ENCODE data around the gene RSPH1. TPM values are rescaled to one million over a fixed set of nuclear protein-coding genes. Genes with fewer than 3 reads are reported as not detected.

The RSPH1 gene
- total RNA-seq, 2 donors from 2014 or later, result 0.25 TPM; not detected in 1

DNA sequence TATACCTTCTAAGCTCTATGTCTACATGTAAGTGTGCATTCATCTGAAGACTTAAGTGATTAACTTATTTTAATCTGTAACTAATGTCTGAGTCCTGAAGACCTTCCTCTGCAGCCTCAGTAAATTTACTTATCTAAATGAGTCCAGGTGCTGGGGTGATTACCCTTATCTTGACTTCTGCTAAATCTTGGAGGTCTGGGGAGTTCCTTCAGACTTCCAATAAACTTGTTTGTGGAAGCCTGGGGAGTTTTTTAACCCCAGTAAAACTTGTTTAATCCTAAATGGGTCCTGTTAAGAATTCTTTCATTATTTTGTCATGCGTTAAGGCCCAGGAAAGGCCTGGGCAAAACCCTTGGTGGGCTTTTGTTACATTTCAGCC is 37.0 kb downstream of the RSPH1 start:
- no peak for ATAC-seq
- H3K4me1 Mint-ChIP-seq (ENCODE audit: low read depth in 2 of 2), result peaks cover 9 to 11% of the 10 kb centered on the region in 2 donors
- H3K9me3 Mint-ChIP-seq, result no peaks in the 10 kb centered on the region
- H3K27ac Mint-ChIP-seq, result no peak overlapping the region
- H3K4me3 Mint-ChIP-seq, result no peak overlapping the region
- H3K27me3 Mint-ChIP-seq, result peaks cover 6 to 16% of the 10 kb centered on the region in 2 donors
- no peak for DNase-seq (ENCODE audit: low spot score)
- H3K36me3 Mint-ChIP-seq, result no peaks in the 10 kb centered on the region

DNA sequence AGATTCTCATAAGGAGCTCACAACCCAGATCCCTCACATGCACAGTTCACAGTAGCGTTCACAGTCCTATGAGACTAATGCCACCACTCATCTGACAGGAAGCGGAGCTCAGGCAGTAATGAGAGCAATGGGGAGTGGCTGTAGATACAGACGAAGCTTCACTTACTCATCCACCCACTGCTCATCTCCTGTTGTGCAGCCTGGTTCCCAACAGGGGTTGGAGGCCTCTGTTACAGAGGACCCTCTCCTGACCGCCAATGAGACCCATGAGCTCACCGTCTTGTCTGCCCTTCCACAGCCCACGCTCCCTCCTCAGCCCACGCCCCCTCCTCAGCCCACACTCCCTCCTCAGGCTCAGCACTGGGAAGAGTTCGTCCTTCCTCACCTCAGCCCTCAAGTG is 39.6 kb downstream of the RSPH1 start:
- H3K4me1 Mint-ChIP-seq (ENCODE audit: low read depth in 2 of 2), result peaks cover 0 to 2% of the 10 kb centered on the region in 2 donors
- H3K27me3 Mint-ChIP-seq, result peaks cover 5 to 18% of the 10 kb centered on the region in 2 donors
- DNase-seq (ENCODE audit: low spot score) (peak; percentile 44), ATAC-seq (peak; percentile 55 to 58)
- H3K4me3 Mint-ChIP-seq, result no peak overlapping the region
- H3K36me3 Mint-ChIP-seq, result no peaks in the 10 kb centered on the region
- no peak overlapping the region for H3K27ac Mint-ChIP-seq
- H3K9me3 Mint-ChIP-seq, result no peaks in the 10 kb centered on the region

DNA sequence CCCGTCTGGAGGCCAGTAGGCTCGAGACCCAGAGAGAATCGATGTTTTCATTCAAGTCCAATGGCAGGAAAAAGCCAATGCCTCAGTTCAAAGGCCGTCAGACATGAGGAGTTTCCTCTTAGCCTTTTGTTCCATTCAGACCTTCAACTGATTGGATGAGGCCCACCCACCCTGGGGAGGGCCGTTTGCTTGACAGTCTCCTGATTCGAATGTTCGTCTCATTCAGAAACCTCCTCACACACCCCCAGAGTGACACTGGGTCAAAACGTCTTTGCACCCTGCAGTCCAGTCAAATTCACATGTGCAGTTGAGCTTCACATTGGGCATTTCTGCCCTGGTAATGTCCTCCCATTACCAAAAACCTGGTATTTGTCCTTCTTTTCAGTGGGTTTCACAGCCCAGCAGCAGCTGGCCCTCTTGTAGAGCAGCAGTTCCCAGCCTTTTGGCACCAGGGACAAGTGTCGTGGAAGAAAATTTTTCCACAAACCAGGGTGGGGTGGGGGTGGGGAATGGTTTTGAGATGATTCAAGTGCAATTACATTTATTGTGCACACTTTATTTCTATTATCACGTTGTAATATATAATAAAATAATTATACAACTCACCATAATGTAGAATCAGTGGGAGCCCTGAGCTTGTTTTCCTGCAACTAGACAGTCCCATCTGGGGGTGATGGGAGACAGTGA is 40.1 kb downstream of the RSPH1 start:
- Mint-ChIP-seq H3K27me3 (peaks cover 0 to 14% of the 10 kb centered on the region in 2 donors), H3K4me3 (no peak overlapping the region), H3K4me1 (ENCODE audit: low read depth in 2 of 2) (peaks cover 0 to 2% of the 10 kb centered on the region in 2 donors), H3K36me3 (no peaks in the 10 kb centered on the region), H3K27ac (no peak overlapping the region), H3K9me3 (no peaks in the 10 kb centered on the region)
- ATAC-seq (no peak), DNase-seq (ENCODE audit: low spot score) (peak; percentile 16)

DNA sequence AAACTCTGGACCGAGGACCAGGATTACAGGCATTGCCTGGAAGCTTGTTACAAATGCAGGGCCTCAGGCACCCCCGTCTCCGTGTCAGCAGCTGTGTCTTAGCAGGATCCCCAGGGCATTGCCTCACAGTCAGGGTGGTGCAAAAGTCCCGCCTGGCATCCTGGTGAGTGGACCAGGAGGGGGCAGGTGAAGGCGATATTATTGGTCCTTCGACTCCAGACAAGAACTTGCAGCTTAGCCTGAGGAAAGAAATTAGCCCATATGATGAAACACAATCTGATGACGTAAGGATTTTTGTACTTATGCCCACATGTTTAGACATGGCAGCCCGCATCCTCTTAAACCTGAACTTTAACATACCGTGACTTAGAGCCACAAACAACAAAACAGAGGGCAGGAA is 40.8 kb downstream of the RSPH1 start:
- DNase-seq (ENCODE audit: low spot score) (peak; percentile 35), ATAC-seq (no peak)
- Mint-ChIP-seq H3K4me1 (ENCODE audit: low read depth in 2 of 2) (peaks cover under 1 to 3% of the 10 kb centered on the region in 2 donors), H3K4me3 (no peak overlapping the region), H3K9me3 (no peaks in the 10 kb centered on the region), H3K36me3 (no peaks in the 10 kb centered on the region), H3K27ac (no peak overlapping the region), H3K27me3 (peaks cover 0 to 17% of the 10 kb centered on the region in 2 donors)

DNA sequence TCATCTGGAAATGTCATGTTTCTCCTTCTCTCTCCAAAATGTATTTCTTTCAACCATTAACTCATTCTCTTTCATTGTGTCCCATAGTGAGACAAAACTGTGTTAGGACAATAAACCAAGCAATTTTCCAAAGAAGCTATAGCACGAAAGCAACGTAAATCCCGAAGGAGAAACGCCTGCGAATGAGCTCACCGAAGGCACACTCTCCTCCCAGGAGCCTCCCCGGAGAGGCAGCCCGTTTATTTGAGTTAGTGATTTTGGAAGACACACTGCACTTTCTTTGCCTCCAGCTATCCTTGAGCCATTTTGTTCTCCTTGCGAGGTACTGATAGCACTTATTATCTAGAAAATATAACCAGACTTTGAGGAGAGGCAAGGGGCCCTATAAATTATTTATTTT is 41.2 kb downstream of the RSPH1 start:
- no peaks in the 10 kb centered on the region for H3K9me3 Mint-ChIP-seq
- no peak overlapping the region for H3K27ac Mint-ChIP-seq
- peaks cover 0 to 17% of the 10 kb centered on the region in 2 donors for H3K27me3 Mint-ChIP-seq
- H3K36me3 Mint-ChIP-seq, result no peaks in the 10 kb centered on the region
- H3K4me3 Mint-ChIP-seq, result no peak overlapping the region
- ATAC-seq, result no peak
- DNase-seq (ENCODE audit: low spot score), result peak; percentile 29
- H3K4me1 Mint-ChIP-seq (ENCODE audit: low read depth in 2 of 2), result peaks cover 4 to 6% of the 10 kb centered on the region in 2 donors

DNA sequence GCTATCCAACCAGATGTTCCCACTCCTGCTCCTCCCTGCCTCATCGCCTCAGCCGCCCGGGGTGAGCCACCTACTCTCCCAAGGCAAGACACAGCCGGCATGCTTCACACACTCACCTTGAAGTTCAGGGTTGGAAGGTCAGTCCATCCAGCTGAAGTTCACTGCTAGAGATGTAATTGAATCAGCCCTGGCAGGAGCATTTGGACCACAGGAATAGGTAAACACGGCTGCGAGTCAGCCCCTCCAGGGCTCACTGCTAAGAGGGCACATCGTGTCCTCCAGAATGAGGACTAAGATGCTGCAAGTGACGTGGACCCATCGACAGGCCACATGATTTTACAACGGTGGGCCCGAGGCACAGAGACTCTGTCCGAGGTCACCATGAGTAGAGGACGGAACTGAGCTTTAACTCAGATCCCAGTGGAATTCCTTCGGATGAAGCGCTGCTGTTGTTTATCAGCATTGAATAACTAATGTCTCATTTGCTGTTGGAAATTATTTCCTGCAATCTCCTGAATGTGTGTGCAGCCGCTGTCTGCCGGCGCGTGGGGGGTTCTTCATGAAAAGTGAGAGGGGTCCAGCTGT is 41.9 kb downstream of the RSPH1 start:
- H3K27ac Mint-ChIP-seq, result no peak overlapping the region
- H3K9me3 Mint-ChIP-seq, result no peaks in the 10 kb centered on the region
- peaks cover 0 to 18% of the 10 kb centered on the region in 2 donors for H3K27me3 Mint-ChIP-seq
- H3K4me3 Mint-ChIP-seq, result no peak overlapping the region
- no peaks in the 10 kb centered on the region for H3K36me3 Mint-ChIP-seq
- DNase-seq (ENCODE audit: low spot score), result no peak
- peaks cover 7% of the 10 kb centered on the region in 2 donors for H3K4me1 Mint-ChIP-seq (ENCODE audit: low read depth in 2 of 2)
- ATAC-seq, result no peak

DNA sequence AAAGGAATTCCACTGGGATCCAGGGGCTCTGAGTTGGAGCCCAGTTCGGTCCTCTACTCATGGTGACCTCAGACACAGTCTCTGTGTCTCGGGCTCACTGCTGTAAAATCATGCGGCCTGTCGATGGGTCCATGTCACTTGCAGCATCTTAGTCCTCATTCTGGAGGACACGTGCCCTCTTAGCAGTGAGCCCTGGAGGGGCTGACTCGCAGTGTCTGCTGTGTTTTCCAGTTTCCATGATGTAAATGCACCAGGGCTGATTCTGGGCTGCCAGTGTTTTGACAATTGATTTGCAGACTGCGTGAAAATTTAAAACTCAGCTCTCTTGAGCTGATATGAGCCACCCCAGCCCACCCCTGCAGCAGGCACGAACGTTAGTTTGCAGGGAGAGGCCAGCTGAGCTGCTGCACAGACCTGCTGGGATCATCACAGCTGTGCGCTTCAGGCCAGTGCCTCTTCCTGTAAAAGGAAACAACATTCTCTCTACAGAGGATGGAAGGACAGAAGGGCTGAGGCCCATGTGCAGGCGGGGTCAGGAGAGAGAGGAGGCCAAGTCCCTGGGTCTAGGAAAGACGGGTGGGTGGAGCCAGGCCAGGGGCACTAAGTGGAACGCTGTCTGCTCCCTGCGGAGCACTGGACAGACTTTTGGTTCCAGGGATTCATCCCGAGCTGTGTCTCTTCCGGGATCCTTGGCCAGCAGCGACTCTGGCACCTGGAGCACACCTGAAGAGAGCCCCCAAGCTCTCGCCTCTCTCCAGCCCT is 42.6 kb downstream of the RSPH1 start:
- H3K27me3 Mint-ChIP-seq, result peaks cover 1 to 22% of the 10 kb centered on the region in 2 donors
- H3K36me3 Mint-ChIP-seq, result no peaks in the 10 kb centered on the region
- H3K4me3 Mint-ChIP-seq, result no peak overlapping the region
- ATAC-seq (no peak), DNase-seq (ENCODE audit: low spot score) (no peak)
- H3K27ac Mint-ChIP-seq, result no peak overlapping the region
- peaks cover 7 to 8% of the 10 kb centered on the region in 2 donors for H3K4me1 Mint-ChIP-seq (ENCODE audit: low read depth in 2 of 2)
- H3K9me3 Mint-ChIP-seq, result no peaks in the 10 kb centered on the region

DNA sequence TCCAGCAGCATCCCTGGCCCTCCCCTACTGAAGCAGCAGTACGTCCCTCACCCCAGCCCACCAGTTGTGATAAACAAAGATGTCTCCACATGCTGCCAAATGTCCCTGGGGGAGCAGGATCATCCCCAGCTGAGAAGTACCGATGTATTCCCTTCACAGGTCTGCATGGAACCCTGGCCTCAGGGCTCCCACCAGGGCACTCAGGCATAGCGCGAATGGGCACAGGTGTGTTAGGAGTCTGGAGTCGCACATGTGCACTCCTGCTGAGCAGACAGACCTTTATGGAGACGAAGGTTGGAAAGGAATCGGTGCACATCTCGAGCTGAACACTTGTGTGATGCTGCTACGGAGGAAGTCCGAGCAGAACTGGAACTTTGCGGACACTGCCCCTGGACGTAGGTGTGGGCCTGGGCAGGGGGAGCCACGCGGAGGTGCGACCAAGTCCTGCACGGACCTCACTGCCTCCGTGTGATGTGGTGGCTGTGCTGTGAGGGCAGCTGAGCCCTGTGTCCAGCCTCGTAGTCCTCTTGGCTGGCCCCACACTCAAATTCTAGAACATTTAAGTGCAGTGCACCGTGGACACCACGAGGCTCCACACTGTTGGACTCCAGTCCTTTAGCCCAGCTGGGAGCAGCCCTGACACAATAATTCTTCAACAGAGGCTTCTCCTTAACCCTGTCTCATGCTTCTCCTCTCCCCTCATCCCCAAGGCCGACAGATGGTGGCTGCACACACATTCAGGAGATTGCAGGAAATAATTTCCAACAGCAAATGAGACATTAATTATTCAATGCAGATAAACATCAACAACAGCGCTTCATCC is 43.4 kb downstream of the RSPH1 start:
- peaks cover 7 to 8% of the 10 kb centered on the region in 2 donors for H3K4me1 Mint-ChIP-seq (ENCODE audit: low read depth in 2 of 2)
- no peak for ATAC-seq

DNA sequence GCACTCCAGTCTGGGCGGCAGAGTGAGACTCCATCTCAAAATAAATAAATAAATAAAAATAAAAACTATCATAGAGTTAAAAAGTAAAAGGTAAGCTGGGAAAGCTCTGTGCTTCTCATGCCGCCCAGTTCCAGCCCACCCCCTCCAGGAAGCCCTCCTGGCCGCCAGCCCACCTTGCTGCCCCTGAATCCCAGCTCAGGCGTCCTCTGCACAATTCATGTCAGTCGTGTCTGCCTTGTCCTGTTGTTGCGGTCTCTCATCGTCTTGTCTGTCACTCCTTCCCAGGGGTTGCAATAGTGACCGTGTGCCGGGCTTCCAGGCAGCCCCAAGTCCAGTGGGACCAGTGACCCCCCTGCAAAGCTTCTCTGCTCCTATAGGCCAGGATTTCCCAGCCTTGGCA is 44.1 kb downstream of the RSPH1 start:
- H3K9me3 Mint-ChIP-seq, result no peaks in the 10 kb centered on the region
- H3K36me3 Mint-ChIP-seq, result no peaks in the 10 kb centered on the region
- peaks cover 7 to 23% of the 10 kb centered on the region in 2 donors for H3K27me3 Mint-ChIP-seq
- no peak overlapping the region for H3K4me3 Mint-ChIP-seq
- ATAC-seq, result no peak
- H3K27ac Mint-ChIP-seq, result no peak overlapping the region
- H3K4me1 Mint-ChIP-seq (ENCODE audit: low read depth in 2 of 2), result peaks cover 7 to 8% of the 10 kb centered on the region in 2 donors
- no peak for DNase-seq (ENCODE audit: low spot score)

More for the DNA sequence above, 43.4 kb downstream of the RSPH1 start:
- H3K27ac Mint-ChIP-seq, result no peak overlapping the region
- no peak for DNase-seq (ENCODE audit: low spot score)
- peaks cover 7 to 26% of the 10 kb centered on the region in 2 donors for H3K27me3 Mint-ChIP-seq
- no peaks in the 10 kb centered on the region for H3K36me3 Mint-ChIP-seq
- no peaks in the 10 kb centered on the region for H3K9me3 Mint-ChIP-seq
- H3K4me3 Mint-ChIP-seq, result no peak overlapping the region

DNA sequence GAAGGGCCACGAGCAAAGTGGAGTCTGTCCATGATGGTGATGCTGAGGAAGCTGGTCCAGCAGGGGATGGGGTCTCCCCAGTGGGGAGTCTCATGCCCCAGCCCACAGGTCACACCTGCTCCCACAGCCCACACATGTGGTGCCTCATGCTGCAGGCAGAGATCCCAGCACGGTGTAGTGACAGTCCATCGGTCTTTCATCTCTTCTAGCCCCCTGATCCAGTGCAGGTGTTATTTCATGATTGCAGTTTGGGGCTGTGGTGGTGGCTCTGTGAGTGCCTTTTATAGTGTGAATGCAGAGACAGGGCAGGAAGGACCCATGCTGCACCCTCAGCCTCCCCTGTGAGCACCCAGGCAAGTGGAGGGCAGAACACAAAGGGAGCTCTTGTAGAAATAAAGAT is 47.3 kb downstream of the RSPH1 start:
- Mint-ChIP-seq H3K4me3 (no peak overlapping the region), H3K27me3 (peaks cover 15 to 25% of the 10 kb centered on the region in 2 donors), H3K36me3 (no peaks in the 10 kb centered on the region), H3K9me3 (no peaks in the 10 kb centered on the region), H3K27ac (peak overlapping the region; percentile 7 to 11), H3K4me1 (ENCODE audit: low read depth in 2 of 2) (peaks cover 6 to 7% of the 10 kb centered on the region in 2 donors)
- ATAC-seq, result no peak
- DNase-seq (ENCODE audit: low spot score), result no peak

DNA sequence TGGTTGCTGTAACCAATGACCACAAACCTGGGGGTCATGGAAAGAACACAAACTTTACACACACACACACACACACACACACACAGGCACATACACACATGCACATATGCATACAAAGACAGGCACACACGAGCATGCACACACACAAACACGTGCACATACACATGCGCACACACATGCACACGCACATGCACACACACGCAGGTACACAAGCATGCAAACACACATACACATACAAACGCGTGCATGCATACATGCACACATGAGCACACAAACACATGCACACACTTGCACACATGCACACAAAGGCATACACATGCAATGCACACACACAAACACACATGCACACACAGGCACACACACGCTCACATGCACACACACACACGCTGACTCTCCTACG is 48.3 kb downstream of the RSPH1 start:
- Mint-ChIP-seq H3K36me3 (no peaks in the 10 kb centered on the region), H3K4me3 (no peak overlapping the region), H3K27ac (peak overlapping the region; percentile 7 to 11), H3K4me1 (ENCODE audit: low read depth in 2 of 2) (peaks cover 6 to 7% of the 10 kb centered on the region in 2 donors), H3K27me3 (peaks cover 15 to 25% of the 10 kb centered on the region in 2 donors), H3K9me3 (no peaks in the 10 kb centered on the region)
- ATAC-seq (no peak), DNase-seq (ENCODE audit: low spot score) (no peak)

DNA sequence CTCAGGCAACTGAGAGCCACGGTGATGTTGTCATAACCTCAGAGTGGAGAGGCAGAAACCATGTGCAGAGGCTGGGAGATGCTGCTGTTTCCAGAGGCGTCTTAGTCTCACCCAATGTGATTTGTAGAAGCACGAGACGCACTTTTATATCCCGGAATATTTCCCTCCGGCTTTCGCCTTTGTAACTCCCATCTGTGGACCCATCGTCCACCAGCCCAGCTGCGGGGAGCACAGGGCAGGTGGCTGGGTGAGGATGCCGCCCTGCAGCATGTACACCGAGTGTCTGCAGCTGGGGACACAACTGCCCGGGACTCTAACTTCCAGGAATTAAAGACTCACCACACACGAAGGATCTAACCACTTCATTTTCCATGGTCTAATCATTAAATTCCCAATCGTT is 48.8 kb downstream of the RSPH1 start:
- Mint-ChIP-seq H3K4me1 (ENCODE audit: low read depth in 2 of 2) (peaks cover 6 to 7% of the 10 kb centered on the region in 2 donors), H3K27ac (no peak overlapping the region), H3K36me3 (no peaks in the 10 kb centered on the region)

DNA sequence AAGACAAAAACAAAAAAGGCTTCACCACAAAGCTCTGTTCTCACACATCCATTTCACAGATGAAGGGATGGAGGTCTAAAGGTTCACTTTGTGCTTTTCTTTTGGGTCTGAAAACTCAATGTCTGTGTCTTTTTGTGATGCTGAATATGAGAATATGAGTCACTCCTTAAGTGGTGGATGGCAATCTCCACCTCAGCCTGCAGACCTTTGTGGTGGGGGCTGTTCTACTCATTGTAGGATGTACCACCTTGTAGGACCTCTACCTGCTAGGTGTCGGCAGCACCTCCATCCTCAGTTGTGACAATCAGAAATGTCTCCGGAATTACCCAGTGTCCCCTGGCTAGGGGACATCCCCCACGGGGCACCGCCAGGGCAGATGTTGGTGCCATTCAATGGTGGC is 49.5 kb downstream of the RSPH1 start:
- H3K9me3 Mint-ChIP-seq, result no peaks in the 10 kb centered on the region
- DNase-seq (ENCODE audit: low spot score), result no peak
- ATAC-seq, result no peak
- H3K4me1 Mint-ChIP-seq (ENCODE audit: low read depth in 2 of 2), result peaks cover 6 to 7% of the 10 kb centered on the region in 2 donors
- H3K36me3 Mint-ChIP-seq, result no peaks in the 10 kb centered on the region
- no peak overlapping the region for H3K4me3 Mint-ChIP-seq
- peak overlapping the region in 1 of 2 donors; percentile 47 for H3K27ac Mint-ChIP-seq
- H3K27me3 Mint-ChIP-seq, result peaks cover 22 to 34% of the 10 kb centered on the region in 2 donors

More for the DNA sequence above, 48.8 kb downstream of the RSPH1 start:
- H3K27me3 Mint-ChIP-seq, result peaks cover 19 to 31% of the 10 kb centered on the region in 2 donors
- no peak overlapping the region for H3K4me3 Mint-ChIP-seq
- ATAC-seq, result no peak
- no peaks in the 10 kb centered on the region for H3K9me3 Mint-ChIP-seq
- no peak for DNase-seq (ENCODE audit: low spot score)
